ENCODE results near the gene IER3. TPM values are rescaled to one million over a fixed set of nuclear protein-coding genes. Genes with fewer than 3 reads are reported as not detected.

The IER3 gene
- total and polyA plus RNA-seq, 9 of the 15 experiments (the other 6 are each of a cell fraction or from before 2014, with no cell fraction given) = 1.5 to 30.0 (median 11.5) TPM

DNA sequence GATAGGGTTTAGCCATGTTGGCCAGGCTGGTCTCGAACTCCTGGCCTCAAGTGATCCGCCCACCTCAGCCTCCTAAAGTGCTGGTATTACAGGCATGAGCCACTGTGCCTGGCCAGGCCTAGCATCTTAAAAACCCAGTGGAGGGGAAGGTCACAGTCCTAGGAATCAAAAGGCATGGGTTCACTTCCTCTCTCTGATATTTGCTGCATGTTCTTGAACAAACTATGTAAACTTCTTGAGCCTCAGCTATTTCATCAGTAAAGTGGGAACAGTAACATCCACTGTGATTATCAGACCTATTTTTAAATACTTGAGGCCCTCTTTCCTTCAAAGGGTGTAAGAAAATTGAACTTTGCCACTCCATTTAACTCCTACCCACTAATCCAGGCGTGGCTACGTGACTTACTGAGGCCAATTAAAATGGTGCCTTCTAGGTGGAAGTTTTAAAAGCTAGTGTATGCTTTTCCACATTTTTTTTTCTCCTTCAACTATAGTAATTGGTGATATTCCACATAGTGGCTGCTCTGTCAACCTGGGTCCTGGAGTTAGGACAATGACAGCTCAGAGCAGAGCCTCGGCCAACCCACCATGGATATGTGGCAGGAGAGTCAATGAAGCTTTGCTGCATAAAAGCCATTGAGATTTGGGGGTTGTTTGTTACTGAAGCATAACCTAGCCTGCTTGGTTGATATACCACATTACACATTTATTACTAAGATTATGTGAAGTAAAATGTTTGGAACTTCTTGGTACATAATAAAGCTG, 32.2 kb upstream of the IER3 start:
- Histone ChIP-seq H3K27me3 (ENCODE audit: control insufficient read depth in 2 of 2, insufficient read depth in 2 of 2, low read length in 2 of 2) (no peaks in the 10 kb centered on the region), H3K36me3 (ENCODE audit: control insufficient read depth, insufficient read depth, low read length) (no peaks in the 10 kb centered on the region), H4K20me1 (replicated peaks; ENCODE audit: control insufficient read depth, insufficient read depth, low read length) (no peaks in the 10 kb centered on the region), H3K27ac (ENCODE audit: extremely low read depth, low read depth, low read length) (no peak overlapping the region), H3K4me2 (ENCODE audit: insufficient read depth, low read length) (no peak overlapping the region), H2AFZ (ENCODE audit: low read depth, low read length) (peak overlapping the region; percentile 7; the same call in 1 of the 2 replicates), H3K9me1 (ENCODE audit: control insufficient read depth, insufficient read depth, low read length) (no peaks in the 10 kb centered on the region), H3K4me3 (no peak overlapping the region), H3K4me1 (replicated peaks in 1 of 2; ENCODE audit: control insufficient read depth in 2 of 2, insufficient read depth in 2 of 2, low read length in 2 of 2) (peaks cover 6 to 13% of the 10 kb centered on the region in 2 experiments; a peak in 4 of 5 replicates), H3K79me2 (ENCODE audit: control insufficient read depth, insufficient read depth, low read length) (no peaks in the 10 kb centered on the region), H3K9ac (ENCODE audit: insufficient read depth in 1 of 2, low read depth in 2 of 2, low read length in 2 of 2) (no peak overlapping the region), H3K9me3 (replicated peaks; ENCODE audit: control insufficient read depth, insufficient read depth, low read depth, low read length) (no peaks in the 10 kb centered on the region)
- BruUV-seq (replicated peaks) = no TSS peak
- TF ChIP-seq SPI1 (IDR thresholded peaks at IDR 0.05; ENCODE audit: borderline replicate concordance, low read depth, low read length) (peak; percentile 50; the same call in 1 of the 2 replicates), ZNF354B (CRISPR knock-in tag; IDR thresholded peaks at IDR 0.05) (no peak), RBM14 (IDR thresholded peaks at IDR 0.05; ENCODE audit: borderline replicate concordance, insufficient read depth, low read depth, low read length) (no peak)
- ChIA-PET CTCF (ENCODE audit: low intra/inter-chr PET ratio) (no interaction called here), POLR2A (interaction anchor here (0.6 to 1.2 kb wide), 9 partner anchors 8 to 219 kb away, joined by 3 to 5 read pairs (median 3); partner anchors contain the start of gene MDC1)
- DNase-seq (ENCODE audit: extremely low read depth in 1 of 4, low spot score in 3 of 4) = no peak
- FAIRE-seq = no peak
- WGBS (ENCODE audit: insufficient coverage, low coverage, missing lambda C conversion rate) = 86% methylated on average over 5 of the region's 5 CpGs
- intact Hi-C loops (cut with micrococcal nuclease) (no loop called here), in situ Hi-C loops (cut with MboI) (no loop called here)
- no peak for ATAC-seq

GRCh38 chr6:30775104-30775503, 30.8 kb upstream of the IER3 start:
- no peak for ATAC-seq
- Histone ChIP-seq H3K9me3 (replicated peaks; ENCODE audit: control insufficient read depth, insufficient read depth, low read depth, low read length) (no peaks in the 10 kb centered on the region), H3K9me1 (ENCODE audit: control insufficient read depth, insufficient read depth, low read length) (no peaks in the 10 kb centered on the region), H3K4me3 (no peak overlapping the region), H3K27ac (ENCODE audit: extremely low read depth, low read depth, low read length) (no peak overlapping the region), H3K4me1 (replicated peaks in 1 of 2; ENCODE audit: control insufficient read depth in 2 of 2, insufficient read depth in 2 of 2, low read length in 2 of 2) (peaks cover 8 to 17% of the 10 kb centered on the region in 2 experiments), H3K27me3 (ENCODE audit: control insufficient read depth in 2 of 2, insufficient read depth in 2 of 2, low read length in 2 of 2) (no peaks in the 10 kb centered on the region), H3K79me2 (ENCODE audit: control insufficient read depth, insufficient read depth, low read length) (no peaks in the 10 kb centered on the region), H2AFZ (ENCODE audit: low read depth, low read length) (no peak overlapping the region), H3K4me2 (ENCODE audit: insufficient read depth, low read length) (no peak overlapping the region), H4K20me1 (replicated peaks; ENCODE audit: control insufficient read depth, insufficient read depth, low read length) (no peaks in the 10 kb centered on the region), H3K36me3 (ENCODE audit: control insufficient read depth, insufficient read depth, low read length) (no peaks in the 10 kb centered on the region), H3K9ac (ENCODE audit: insufficient read depth in 1 of 2, low read depth in 2 of 2, low read length in 2 of 2) (peak overlapping the region in 1 of 2 experiments; percentile 14; a peak in 1 of 4 replicates)
- FAIRE-seq = no peak
- intact Hi-C loops (cut with micrococcal nuclease) (no loop called here), in situ Hi-C loops (cut with MboI) (no loop called here)
- no peak for DNase-seq (ENCODE audit: extremely low read depth in 1 of 4, low spot score in 3 of 4)
- BruUV-seq (replicated peaks) = no TSS peak
- CTCF ChIA-PET (ENCODE audit: low intra/inter-chr PET ratio) = no interaction called here
- WGBS (ENCODE audit: insufficient coverage, low coverage, missing lambda C conversion rate) = 78% methylated on average over 2 of the region's 2 CpGs
- POLR2A ChIA-PET = interaction anchor here (0.6 to 1.5 kb wide), 4 partner anchors 8 to 58 kb away, joined by 3 to 4 read pairs (median 4); partner anchors contain the start of genes IER3 and MDC1
- TF ChIP-seq HMG20B (CRISPR knock-in tag; IDR thresholded peaks at IDR 0.05) (no peak), TARDBP (IDR thresholded peaks at IDR 0.05) (no peak), COPS2 (conservative IDR thresholded peaks at IDR 0.05) (no peak), ZNF146 (CRISPR knock-in tag; IDR thresholded peaks at IDR 0.05; ENCODE audit: unreplicated experiment) (no peak), ESRRA (IDR thresholded peaks at IDR 0.05; ENCODE audit: borderline replicate concordance, low read depth) (no peak)
